ENCODE results near the gene PCGF5. TPM values are rescaled to one million over a fixed set of nuclear protein-coding genes. Genes with fewer than 3 reads are reported as not detected.
A peak's percentile ranks its signal among the peaks of the same experiment; 100 is the strongest.

The PCGF5 gene
- 10 to 100 TPM; 46.2 to 63.5 (median 49.1) TPM for total RNA-seq

- no peaks in the 10 kb centered on the region for H3K9me3 ChIP-seq
- peaks cover 36 to 55% of the 10 kb centered on the region in 2 donors for H3K4me1 ChIP-seq
- peak; percentile 80 to 92 for DNase-seq
- peak; percentile 85 to 92 for ATAC-seq
- H3K4me3 ChIP-seq = peak within 1 kb of the TSS; percentile 76 to 88 (median 82)
- TF ChIP-seq POLR2A (IDR thresholded peaks at IDR 0.05) (peak; percentile 56 to 86), CTCF (IDR thresholded peaks at IDR 0.05 in 4 of 5, conservative IDR thresholded peaks at IDR 0.05 in 1 of 5) (peak; percentile 42 to 69 (median 57))
- in situ Hi-C loops (cut with MboI; ENCODE audit: low sequenced_read_pairs in 4 of 4) (no loop called here), intact Hi-C loops (cut with DNase I; ENCODE audit: low total_unique reads) (loop anchor here (1.0 to 10.0 kb wide), 4 partner anchors 22 to 1846 kb away; partner anchors contain the start of gene IFIT1B)
- H3K27me3 ChIP-seq = no peaks in the 10 kb centered on the region
- H3K36me3 ChIP-seq = no peaks in the 10 kb centered on the region
- H3K27ac ChIP-seq = peak within 1 kb of the TSS; percentile 88 to 95 (median 92)
These were observed at the start of gene PCGF5 for GRCh38 chr10:91220194-91220953. Gene PCGF5, plus strand, starts transcription at chr10:91220663. Its CDS starts 2,209 bp downstream, at chr10:91222872.

- ATAC-seq = no peak
- DNase-seq = no peak
- intact Hi-C loops (cut with DNase I; ENCODE audit: low total_unique reads) (no loop called here), in situ Hi-C loops (cut with MboI; ENCODE audit: low sequenced_read_pairs in 4 of 4) (no loop called here)
- H3K36me3 ChIP-seq = no peaks in the 10 kb centered on the region
- H3K4me1 ChIP-seq = peaks cover 0 to 5% of the 10 kb centered on the region in 2 donors
- TF ChIP-seq POLR2A (IDR thresholded peaks at IDR 0.05) (no peak), CTCF (IDR thresholded peaks at IDR 0.05 in 4 of 5, conservative IDR thresholded peaks at IDR 0.05 in 1 of 5) (no peak)
- no peak overlapping the region for H3K27ac ChIP-seq
- no peak overlapping the region for H3K4me3 ChIP-seq
- no peaks in the 10 kb centered on the region for H3K27me3 ChIP-seq
- H3K9me3 ChIP-seq = no peaks in the 10 kb centered on the region
These were observed 49.0 kb upstream of the PCGF5 start for GRCh38 chr10:91171485-91171884.

GRCh38 chr10:91172348-91172747, 48.1 kb upstream of the PCGF5 start:
- Histone ChIP-seq H3K9me3 (no peaks in the 10 kb centered on the region), H3K27ac (no peak overlapping the region), H3K4me3 (no peak overlapping the region), H3K27me3 (no peaks in the 10 kb centered on the region), H3K36me3 (no peaks in the 10 kb centered on the region), H3K4me1 (peaks cover 0 to 5% of the 10 kb centered on the region in 2 donors)
- DNase-seq (no peak), ATAC-seq (no peak)
- intact Hi-C loops (cut with DNase I; ENCODE audit: low total_unique reads) (no loop called here), in situ Hi-C loops (cut with MboI; ENCODE audit: low sequenced_read_pairs in 4 of 4) (no loop called here)
- TF ChIP-seq POLR2A (IDR thresholded peaks at IDR 0.05) (no peak), CTCF (IDR thresholded peaks at IDR 0.05 in 4 of 5, conservative IDR thresholded peaks at IDR 0.05 in 1 of 5) (no peak)

- H3K4me3 ChIP-seq = no peak overlapping the region
- no peak for TF ChIP-seq POLR2A (IDR thresholded peaks at IDR 0.05)
- TF ChIP-seq CTCF (IDR thresholded peaks at IDR 0.05 in 4 of 5, conservative IDR thresholded peaks at IDR 0.05 in 1 of 5) = no peak
- intact Hi-C loops (cut with DNase I; ENCODE audit: low total_unique reads) (no loop called here), in situ Hi-C loops (cut with MboI; ENCODE audit: low sequenced_read_pairs in 4 of 4) (no loop called here)
- no peaks in the 10 kb centered on the region for H3K27me3 ChIP-seq
- H3K9me3 ChIP-seq = no peaks in the 10 kb centered on the region
- peaks cover 11 to 29% of the 10 kb centered on the region in 2 donors for H3K4me1 ChIP-seq
- DNase-seq = peak in 1 of 2 donors; percentile 48
- H3K36me3 ChIP-seq = no peaks in the 10 kb centered on the region
- ATAC-seq = peak in 1 of 2 donors; percentile 84
- H3K27ac ChIP-seq = peak overlapping the region in 1 of 4 donors; percentile 44
These were observed 35.1 kb upstream of the PCGF5 start for GRCh38 chr10:91185239-91185875.

All from gastrocnemius medialis (tissue), 4 donors.